Muscle layer of colon (tissue), 2 donors: ENCODE measurements around the gene ASCL2.

ENCODE experiments used
- H3K27ac ChIP-seq: one replicate; pipeline ENCODE4 v1.7.0; 2013; ENCODE audit warnings: low read depth, mild to moderate bottlenecking, low read length, moderate library complexity
- H3K27me3 ChIP-seq, 2 donors: one replicate each; pipeline ENCODE4 v1.7.0; 2013; ENCODE audit warnings: low read length in 2 of 2, mild to moderate bottlenecking in 2 of 2; ENCODE audit not compliant: insufficient read depth in 2 of 2, control insufficient read depth in 1 of 2
- H3K36me3 ChIP-seq: one replicate; pipeline ENCODE4 v1.7.0; 2013; ENCODE audit warnings: mild to moderate bottlenecking, low read length; ENCODE audit not compliant: insufficient read depth
- H3K4me1 ChIP-seq: one replicate; pipeline ENCODE4 v1.7.0; 2013; ENCODE audit warnings: mild to moderate bottlenecking, low read length; ENCODE audit not compliant: insufficient read depth
- H3K4me3 ChIP-seq, 2 donors: one replicate each; pipeline ENCODE4 v1.7.0; 2013; ENCODE audit warnings: low read length in 2 of 2, low read depth in 1 of 2, mild to moderate bottlenecking in 1 of 2, moderate library complexity in 1 of 2
- H3K9ac ChIP-seq: one replicate; pipeline ENCODE4 v1.7.0; 2013; ENCODE audit warnings: low read length
- H3K9me3 ChIP-seq: one replicate; pipeline ENCODE4 v1.7.0; 2013; ENCODE audit warnings: mild to moderate bottlenecking, low read length
- donor health status: abdominal sarcoma.
- donor health status: Adenocarcinoma of cecum.

The ASCL2 gene

GRCh38 chr11:2313051-2313951 is 42.9 kb upstream of the ASCL2 start:
- Histone ChIP-seq H3K4me3 (no peak overlapping the region), H3K27me3 (no peaks in the 10 kb centered on the region), H3K36me3 (no peaks in the 10 kb centered on the region), H3K4me1 (peaks cover 45% of the 10 kb centered on the region), H3K9ac (no peak overlapping the region), H3K27ac (peak overlapping the region; percentile 85), H3K9me3 (no peaks in the 10 kb centered on the region)

- no peaks in the 10 kb centered on the region for H3K9me3 ChIP-seq
- peaks cover 51% of the 10 kb centered on the region for H3K4me1 ChIP-seq
- no peaks in the 10 kb centered on the region for H3K36me3 ChIP-seq
- no peak overlapping the region for H3K9ac ChIP-seq
- peak overlapping the region; percentile 12 for H3K27ac ChIP-seq
- H3K4me3 ChIP-seq, result no peak overlapping the region
- no peaks in the 10 kb centered on the region for H3K27me3 ChIP-seq
These were observed 42.0 kb upstream of the ASCL2 start for GRCh38 chr11:2312232-2313042.

- Histone ChIP-seq H3K27me3 (no peaks in the 10 kb centered on the region), H3K36me3 (no peaks in the 10 kb centered on the region), H3K9me3 (no peaks in the 10 kb centered on the region), H3K9ac (no peak overlapping the region), H3K4me3 (no peak overlapping the region), H3K4me1 (peaks cover 58% of the 10 kb centered on the region), H3K27ac (no peak overlapping the region)
These were observed 41.2 kb upstream of the ASCL2 start for GRCh38 chr11:2311353-2312133.

GRCh38 chr11:2310786-2311352 is 40.5 kb upstream of the ASCL2 start:
- H3K4me3 ChIP-seq, result no peak overlapping the region
- no peak overlapping the region for H3K9ac ChIP-seq
- H3K9me3 ChIP-seq, result no peaks in the 10 kb centered on the region
- peaks cover 65% of the 10 kb centered on the region for H3K4me1 ChIP-seq
- no peaks in the 10 kb centered on the region for H3K27me3 ChIP-seq
- no peak overlapping the region for H3K27ac ChIP-seq
- no peaks in the 10 kb centered on the region for H3K36me3 ChIP-seq

GRCh38 chr11:2310073-2310785 is 39.8 kb upstream of the ASCL2 start:
- no peak overlapping the region for H3K9ac ChIP-seq
- H3K27me3 ChIP-seq, result no peaks in the 10 kb centered on the region
- no peaks in the 10 kb centered on the region for H3K36me3 ChIP-seq
- no peak overlapping the region for H3K4me3 ChIP-seq
- no peak overlapping the region for H3K27ac ChIP-seq
- peaks cover 65% of the 10 kb centered on the region for H3K4me1 ChIP-seq
- no peaks in the 10 kb centered on the region for H3K9me3 ChIP-seq

- Histone ChIP-seq H3K27me3 (no peaks in the 10 kb centered on the region), H3K27ac (no peak overlapping the region), H3K9me3 (no peaks in the 10 kb centered on the region), H3K4me1 (peaks cover 68% of the 10 kb centered on the region), H3K36me3 (no peaks in the 10 kb centered on the region), H3K4me3 (no peak overlapping the region), H3K9ac (no peak overlapping the region)
These were observed 39.1 kb upstream of the ASCL2 start for GRCh38 chr11:2309251-2310072.

- H3K9me3 ChIP-seq, result no peaks in the 10 kb centered on the region
- H3K4me1 ChIP-seq, result peaks cover 68% of the 10 kb centered on the region
- no peaks in the 10 kb centered on the region for H3K27me3 ChIP-seq
- no peak overlapping the region for H3K4me3 ChIP-seq
- no peak overlapping the region for H3K27ac ChIP-seq
- H3K36me3 ChIP-seq, result no peaks in the 10 kb centered on the region
- no peak overlapping the region for H3K9ac ChIP-seq
These were observed 38.3 kb upstream of the ASCL2 start for GRCh38 chr11:2308713-2309112.

GRCh38 chr11:2307501-2308331 is 37.3 kb upstream of the ASCL2 start:
- Histone ChIP-seq H3K4me3 (no peak overlapping the region), H3K27ac (peak overlapping the region; percentile 82), H3K4me1 (peaks cover 69% of the 10 kb centered on the region), H3K27me3 (no peaks in the 10 kb centered on the region), H3K9ac (no peak overlapping the region), H3K36me3 (no peaks in the 10 kb centered on the region), H3K9me3 (no peaks in the 10 kb centered on the region)

- Histone ChIP-seq H3K27ac (peak overlapping the region; percentile 82), H3K4me1 (peaks cover 69% of the 10 kb centered on the region), H3K9me3 (no peaks in the 10 kb centered on the region), H3K9ac (no peak overlapping the region), H3K27me3 (no peaks in the 10 kb centered on the region), H3K4me3 (no peak overlapping the region), H3K36me3 (no peaks in the 10 kb centered on the region)
These were observed 36.6 kb upstream of the ASCL2 start for GRCh38 chr11:2306877-2307500.
